Stimulated activated CD8-positive, alpha-beta memory T cell treated with anti-CD3 and anti-CD28 coated beads, Interleukin-2, amount 100 ng/mL, for 48 hours (primary cell): ENCODE data around the gene AKR1B1.
"Not testable (repeated sequence)": the region's sequence is repeated elsewhere in the genome, so short reads cannot be mapped to it uniquely, and the experiment has no call there.

Experiments used
- DNase-seq, 2 donors: peaks; one replicate each; pipeline ENCODE4 v3.0.0-alpha.2; 2020; ENCODE audit warnings: low read depth in 2 of 2

The AKR1B1 gene

GRCh38 chr7:134458806-134459698 is at the start of gene AKR1B1:
Gene AKR1B1, minus strand, starts transcription at chr7:134459100. Its CDS starts 38 bp downstream, at chr7:134459062.
- peak; percentile 82 to 83 for DNase-seq

GRCh38 chr7:134505856-134506255 is 47.0 kb upstream of the AKR1B1 start:
- no peak for DNase-seq

GRCh38 chr7:134504660-134505164 is 45.8 kb upstream of the AKR1B1 start:
- no peak for DNase-seq

- no peak for DNase-seq
These were observed 43.8 kb upstream of the AKR1B1 start for GRCh38 chr7:134502463-134503371.

- DNase-seq, result no peak
These were observed 42.1 kb upstream of the AKR1B1 start for GRCh38 chr7:134500982-134501381.

- no peak for DNase-seq
These were observed 41.5 kb upstream of the AKR1B1 start for GRCh38 chr7:134500406-134500805.

- no peak for DNase-seq
These were observed 36.6 kb upstream of the AKR1B1 start for GRCh38 chr7:134495546-134495945.

GRCh38 chr7:134493091-134493490 is 34.2 kb upstream of the AKR1B1 start:
- no peak for DNase-seq

GRCh38 chr7:134487721-134488120 is 28.8 kb upstream of the AKR1B1 start:
- not testable (repeated sequence) for DNase-seq

GRCh38 chr7:134485203-134485602 is 26.3 kb upstream of the AKR1B1 start:
- DNase-seq, result no peak

GRCh38 chr7:134483296-134483695 is 24.4 kb upstream of the AKR1B1 start:
- DNase-seq, result no peak

GRCh38 chr7:134482858-134483257 is 24.0 kb upstream of the AKR1B1 start:
- DNase-seq, result no peak

- no peak for DNase-seq
These were observed 22.3 kb upstream of the AKR1B1 start for GRCh38 chr7:134481167-134481566.

- DNase-seq, result no peak
These were observed 21.8 kb upstream of the AKR1B1 start for GRCh38 chr7:134480730-134481129.

GRCh38 chr7:134480202-134480601 is 21.3 kb upstream of the AKR1B1 start:
- DNase-seq, result no peak

GRCh38 chr7:134478707-134479106 is 19.8 kb upstream of the AKR1B1 start:
- DNase-seq, result no peak

GRCh38 chr7:134477954-134478353 is 19.1 kb upstream of the AKR1B1 start:
- DNase-seq, result no peak

GRCh38 chr7:134476044-134476443 is 17.1 kb upstream of the AKR1B1 start:
- DNase-seq, result no peak

- no peak for DNase-seq
These were observed 15.9 kb upstream of the AKR1B1 start for GRCh38 chr7:134474828-134475227.

GRCh38 chr7:134473861-134474291 is 15.0 kb upstream of the AKR1B1 start:
- no peak for DNase-seq

- DNase-seq, result no peak
These were observed 13.8 kb upstream of the AKR1B1 start for GRCh38 chr7:134472572-134473244.

- DNase-seq, result no peak
These were observed 12.0 kb upstream of the AKR1B1 start for GRCh38 chr7:134470864-134471263.
